Hindlimb muscle (tissue), 1 donor: Measurements from ENCODE around the gene SYTL1. TPM values are rescaled to one million over a fixed set of nuclear protein-coding genes. Genes with fewer than 3 reads are reported as not detected.

ENCODE experiments used
- DNase-seq: peaks from one replicate; pipeline ENCODE4 v3.0.0-alpha.2; 2013
- polyA plus RNA-seq: library from polyadenylated mRNA; unstranded; fragments of 120-200 nt; gene quantifications from one replicate; pipeline ENCODE4 v1.2.1, GENCODE V29; 2013; ENCODE audit not compliant: insufficient read length

The SYTL1 gene
- polyA plus RNA-seq, 1 donor, result 1.5 TPM

DNA sequence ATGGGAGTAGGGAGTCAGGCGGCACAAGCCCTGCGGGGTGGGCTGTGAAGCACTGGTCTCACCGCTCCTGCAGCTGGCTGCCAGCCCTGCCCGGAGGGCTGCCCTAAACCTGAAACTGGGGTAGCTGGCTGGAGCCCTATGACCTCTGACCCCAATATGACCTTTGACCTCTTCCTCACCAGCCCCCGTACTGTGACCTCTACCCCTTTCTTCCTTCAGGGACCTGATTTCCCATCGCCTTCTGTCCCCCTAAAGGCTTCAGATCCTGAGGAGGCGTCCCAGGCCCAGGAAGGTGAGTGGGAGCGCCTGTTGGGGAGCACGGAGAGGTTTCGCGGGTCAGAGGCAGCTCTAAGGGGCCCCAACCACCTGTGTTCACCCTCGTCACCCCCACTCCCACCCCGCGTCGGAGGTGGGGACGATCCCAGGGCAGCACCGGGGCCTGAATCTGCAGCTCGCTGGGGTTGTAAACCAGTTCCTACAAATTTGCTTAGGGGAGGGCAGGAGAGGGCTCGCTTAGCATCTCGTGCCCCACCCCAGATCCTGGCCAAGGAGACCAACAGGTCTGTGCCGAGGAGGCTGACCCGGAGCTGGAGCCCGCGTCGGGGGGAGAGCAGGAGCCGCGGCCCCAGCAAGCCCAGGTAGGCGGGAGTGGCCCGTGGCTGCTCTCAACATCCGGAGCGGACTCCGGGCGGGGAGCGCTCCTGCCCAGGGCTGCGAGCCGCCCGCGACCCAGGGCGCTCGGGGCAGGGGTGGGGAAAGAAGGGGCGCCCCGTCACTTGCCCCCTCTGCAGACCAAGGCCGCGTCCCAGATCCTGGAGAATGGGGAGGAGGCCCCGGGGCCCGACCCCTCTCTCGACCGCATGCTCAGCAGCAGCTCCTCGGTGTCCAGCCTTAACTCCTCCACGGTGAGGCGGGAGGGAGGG, 7.3 kb downstream of the SYTL1 start:
- DNase-seq, result no peak

DNA sequence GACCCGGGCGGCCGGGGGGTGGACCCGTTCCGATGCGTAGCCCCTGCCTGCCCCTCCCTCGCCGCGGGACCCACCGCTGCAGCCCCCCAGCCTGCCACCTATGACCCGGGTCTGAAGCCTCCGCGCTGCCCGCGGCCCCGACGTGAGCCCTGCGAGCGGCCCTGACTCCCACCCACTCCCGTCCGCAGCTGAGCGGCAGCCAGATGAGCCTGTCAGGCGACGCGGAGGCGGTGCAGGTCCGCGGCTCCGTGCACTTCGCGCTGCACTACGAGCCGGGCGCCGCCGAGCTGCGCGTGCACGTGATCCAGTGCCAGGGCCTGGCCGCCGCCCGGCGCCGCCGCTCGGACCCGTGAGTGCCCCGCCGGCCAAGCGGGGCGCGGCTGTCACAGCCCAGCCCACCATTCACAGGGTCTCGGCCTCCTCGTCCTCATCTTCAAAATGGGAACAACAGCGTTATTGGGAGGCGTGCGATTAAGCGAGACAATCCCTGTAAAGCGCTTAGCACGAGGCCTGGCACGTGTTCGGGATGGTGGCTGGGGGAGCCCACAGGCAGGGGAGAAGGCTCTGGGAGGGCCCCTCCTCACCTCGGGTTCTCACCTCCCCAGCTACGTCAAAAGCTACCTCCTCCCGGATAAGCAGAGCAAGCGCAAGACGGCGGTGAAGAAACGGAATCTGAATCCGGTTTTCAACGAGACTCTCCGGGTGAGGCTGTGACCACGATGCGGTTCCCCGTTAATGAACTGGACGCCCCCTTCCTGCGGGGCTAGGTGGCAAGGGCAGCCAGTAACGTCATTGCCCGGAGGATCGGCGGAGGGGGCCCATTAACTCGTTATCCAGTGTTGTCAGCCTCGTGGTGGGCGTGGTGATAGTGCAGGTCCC, 8.2 kb downstream of the SYTL1 start:
- peak; percentile 72 for DNase-seq

DNA sequence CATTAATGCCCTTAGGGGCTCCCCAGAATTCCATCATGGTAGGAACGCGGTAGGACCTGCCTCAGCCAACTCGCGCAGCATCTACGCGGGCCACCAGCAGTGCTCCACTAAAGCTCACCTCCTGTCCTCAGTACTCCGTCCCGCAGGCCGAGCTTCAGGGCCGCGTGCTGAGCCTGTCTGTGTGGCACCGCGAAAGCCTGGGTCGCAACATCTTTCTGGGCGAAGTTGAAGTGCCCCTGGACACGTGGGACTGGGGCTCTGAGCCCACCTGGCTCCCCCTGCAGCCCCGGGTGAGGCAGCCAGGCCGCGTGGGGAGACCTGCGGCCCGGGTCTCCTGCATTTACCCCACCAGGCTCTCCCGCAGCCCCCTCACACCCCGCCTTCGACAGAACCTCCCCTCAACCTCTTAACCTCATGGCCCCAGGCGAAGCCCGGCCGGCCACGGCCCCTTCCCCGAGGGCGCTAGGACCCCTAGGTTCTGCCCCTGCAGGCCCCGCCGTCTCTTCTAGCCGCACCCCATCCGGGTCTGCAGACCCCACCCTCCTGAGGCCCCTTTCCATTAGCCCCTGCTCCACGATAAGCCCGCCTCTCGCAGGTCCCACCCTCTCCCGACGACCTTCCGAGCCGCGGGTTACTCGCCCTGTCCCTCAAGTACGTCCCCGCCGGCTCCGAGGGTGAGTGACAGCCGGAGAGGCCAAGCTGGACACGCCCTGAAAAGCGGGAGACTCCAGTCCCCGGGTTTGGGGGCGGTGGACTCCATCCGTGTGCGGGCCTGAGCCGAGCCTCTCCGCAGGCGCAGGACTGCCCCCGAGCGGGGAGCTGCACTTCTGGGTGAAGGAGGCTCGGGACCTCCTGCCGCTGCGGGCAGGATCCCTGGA, 9.1 kb downstream of the SYTL1 start:
- DNase-seq, result no peak

DNA sequence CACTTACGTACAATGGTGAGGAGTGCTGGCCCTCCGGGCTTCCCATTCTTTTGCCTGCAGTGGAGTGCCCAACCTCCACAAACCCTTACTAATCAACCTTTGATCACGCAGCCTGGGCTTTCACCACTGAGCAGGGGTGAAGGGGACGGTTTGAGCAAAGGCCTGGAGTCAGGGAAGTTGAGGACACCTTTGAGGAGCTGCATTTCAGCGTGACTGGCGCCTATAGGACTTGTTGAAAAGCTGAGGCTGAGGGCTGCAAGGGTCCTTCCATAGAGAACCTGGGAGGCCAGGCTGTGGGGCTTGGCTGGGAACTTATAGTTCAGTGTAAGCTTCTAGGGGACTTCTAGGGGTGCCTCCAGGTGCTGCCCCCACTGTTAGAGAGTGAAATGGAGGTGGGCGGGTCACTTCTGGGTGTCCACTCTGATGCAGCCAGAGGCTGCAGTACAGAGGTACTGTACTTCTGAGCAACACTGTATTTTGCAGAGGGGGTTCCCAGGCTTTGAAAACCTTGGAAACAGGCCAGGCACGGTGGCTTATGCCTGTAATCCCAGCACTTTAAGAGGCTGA, 9.8 kb downstream of the SYTL1 start:
- no peak for DNase-seq

DNA sequence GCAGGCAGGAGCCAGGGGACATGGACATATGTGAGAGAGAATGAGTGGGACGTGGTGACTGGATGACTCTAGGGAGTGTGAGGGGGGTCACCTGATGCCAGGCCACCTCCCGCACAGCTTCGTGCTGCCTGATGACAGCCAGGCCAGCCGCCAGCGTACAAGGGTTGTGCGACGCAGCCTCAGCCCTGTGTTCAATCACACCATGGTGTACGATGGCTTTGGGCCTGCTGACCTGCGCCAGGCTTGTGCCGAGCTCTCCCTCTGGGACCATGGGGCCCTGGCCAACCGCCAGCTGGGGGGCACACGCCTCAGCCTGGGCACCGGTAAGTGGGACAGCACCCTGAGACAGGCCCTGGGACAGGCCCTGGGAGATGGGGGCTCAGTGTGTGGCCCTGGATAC, 11.3 kb downstream of the SYTL1 start:
- DNase-seq, result no peak

DNA sequence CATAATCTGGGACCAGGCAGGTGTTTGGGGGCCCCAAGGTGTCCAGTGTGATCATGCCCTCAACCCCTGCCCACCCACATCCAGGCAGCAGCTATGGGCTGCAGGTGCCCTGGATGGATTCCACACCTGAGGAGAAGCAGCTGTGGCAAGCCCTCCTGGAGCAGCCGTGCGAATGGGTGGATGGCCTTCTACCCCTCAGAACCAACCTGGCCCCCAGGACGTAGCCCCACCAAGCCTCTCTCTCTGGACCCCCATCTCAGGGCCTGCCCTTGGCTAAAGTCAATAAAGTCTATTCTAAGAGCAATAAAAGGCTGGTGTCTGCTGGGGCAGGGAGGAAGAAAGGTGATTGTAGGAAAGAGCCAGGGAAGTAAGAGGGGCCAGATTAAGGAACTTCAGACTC, 11.8 kb downstream of the SYTL1 start:
- no peak for DNase-seq

DNA sequence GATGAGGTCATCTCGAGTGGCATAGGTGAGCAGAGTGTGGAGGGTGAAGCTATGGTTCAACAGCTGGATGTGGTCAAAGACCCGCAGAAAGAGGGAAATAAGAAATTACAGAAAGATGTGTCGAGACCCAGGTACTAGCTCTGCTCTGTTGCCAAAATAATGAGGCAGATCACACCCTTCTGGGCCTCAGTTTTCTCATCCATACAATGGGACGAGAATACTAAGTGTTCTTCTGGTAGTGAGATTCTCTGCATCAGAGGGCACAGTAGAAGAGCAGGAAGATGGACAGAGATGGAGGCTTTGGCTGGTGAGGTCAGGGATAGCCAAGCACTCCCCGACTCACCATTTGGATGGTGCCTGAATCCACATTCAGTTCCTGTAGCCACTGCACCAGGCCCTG, 13.9 kb downstream of the SYTL1 start:
- DNase-seq, result no peak

DNA sequence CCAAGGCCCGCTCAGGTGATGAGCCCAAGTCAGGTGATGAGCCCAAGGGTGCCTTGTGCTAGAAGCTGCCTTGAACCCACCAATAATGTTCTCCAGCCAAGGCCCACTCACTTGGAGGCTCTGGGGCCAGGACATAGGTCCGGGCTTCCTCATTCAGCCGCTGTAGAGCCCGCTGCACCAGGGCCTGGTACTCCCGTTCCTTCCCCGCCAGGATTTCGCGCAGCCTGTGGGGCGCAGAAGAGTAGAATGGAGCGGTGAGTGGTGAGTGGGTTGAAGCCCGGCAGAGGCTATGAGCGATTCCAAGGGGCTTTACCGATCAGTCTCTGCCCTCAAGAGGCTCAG, 14.4 kb downstream of the SYTL1 start:
- DNase-seq, result no peak

DNA sequence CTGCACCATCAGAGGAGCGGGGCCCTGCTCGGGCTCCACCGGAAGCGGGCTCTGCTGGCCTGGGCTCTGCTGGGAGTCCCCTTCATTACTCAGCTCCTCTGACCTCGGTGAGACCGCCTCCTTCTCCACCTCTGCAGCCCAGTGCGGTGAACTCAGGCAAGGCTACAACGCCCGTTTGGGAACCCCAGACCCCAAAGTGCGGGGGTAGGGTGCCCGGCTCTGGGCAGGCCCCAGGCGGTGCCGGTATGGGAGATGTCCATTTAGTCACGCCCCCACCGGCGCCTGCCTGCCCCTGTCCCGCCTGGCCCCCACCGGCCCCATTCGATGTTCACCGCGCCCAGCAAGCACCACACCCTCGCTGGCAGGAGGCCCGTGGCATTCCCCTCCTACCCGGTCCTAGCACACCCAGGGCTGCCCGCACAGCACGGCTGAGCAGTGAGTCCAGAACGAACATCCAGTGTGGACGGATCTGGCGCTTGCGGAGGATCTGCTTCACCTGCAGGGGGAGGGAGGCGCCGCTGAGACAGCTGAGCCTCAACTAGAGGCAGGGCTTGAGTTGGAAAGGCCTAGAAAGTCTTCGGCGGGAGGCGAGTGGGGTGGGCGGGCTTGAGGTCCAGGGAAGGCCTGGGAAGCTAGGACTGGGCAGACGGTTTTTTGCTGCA, 14.9 kb downstream of the SYTL1 start:
- no peak for DNase-seq

DNA sequence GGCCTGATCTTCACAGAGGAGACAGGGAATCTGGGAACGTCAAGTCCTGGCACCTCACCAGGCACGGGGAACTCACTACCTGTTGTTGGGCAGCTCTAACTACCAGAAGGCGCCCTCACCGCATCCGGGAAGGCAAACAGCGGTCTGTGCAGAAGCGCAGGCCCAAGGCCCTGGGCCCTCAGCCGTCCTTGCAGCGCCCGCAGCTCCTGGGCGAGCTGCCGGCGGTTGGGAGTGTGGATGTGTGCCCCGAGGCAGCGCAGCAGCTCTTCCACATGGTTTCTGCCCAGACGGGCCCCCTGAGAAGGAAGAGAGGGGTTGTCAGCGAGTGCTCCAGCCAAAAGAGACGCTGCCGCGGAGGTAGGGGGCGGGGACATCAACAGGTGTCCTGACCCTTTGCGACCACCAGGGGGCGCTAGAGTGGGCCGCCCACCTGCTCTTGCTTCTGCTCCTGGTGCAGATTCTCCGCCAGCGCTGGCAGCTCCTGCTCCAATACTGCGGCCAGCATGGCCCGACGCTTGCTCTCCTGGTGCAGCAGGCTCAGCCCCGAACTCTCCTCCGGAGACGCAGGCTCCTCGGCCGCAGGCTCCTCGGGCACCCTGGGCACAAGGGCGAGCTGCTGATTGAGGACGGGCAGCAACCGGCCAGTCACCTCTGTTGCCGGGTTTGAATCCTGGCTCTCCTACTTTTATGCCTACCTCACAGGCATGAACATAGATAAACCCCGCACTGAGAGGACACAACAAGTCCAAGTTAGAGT, 15.6 kb downstream of the SYTL1 start:
- DNase-seq, result peak; percentile 74

DNA sequence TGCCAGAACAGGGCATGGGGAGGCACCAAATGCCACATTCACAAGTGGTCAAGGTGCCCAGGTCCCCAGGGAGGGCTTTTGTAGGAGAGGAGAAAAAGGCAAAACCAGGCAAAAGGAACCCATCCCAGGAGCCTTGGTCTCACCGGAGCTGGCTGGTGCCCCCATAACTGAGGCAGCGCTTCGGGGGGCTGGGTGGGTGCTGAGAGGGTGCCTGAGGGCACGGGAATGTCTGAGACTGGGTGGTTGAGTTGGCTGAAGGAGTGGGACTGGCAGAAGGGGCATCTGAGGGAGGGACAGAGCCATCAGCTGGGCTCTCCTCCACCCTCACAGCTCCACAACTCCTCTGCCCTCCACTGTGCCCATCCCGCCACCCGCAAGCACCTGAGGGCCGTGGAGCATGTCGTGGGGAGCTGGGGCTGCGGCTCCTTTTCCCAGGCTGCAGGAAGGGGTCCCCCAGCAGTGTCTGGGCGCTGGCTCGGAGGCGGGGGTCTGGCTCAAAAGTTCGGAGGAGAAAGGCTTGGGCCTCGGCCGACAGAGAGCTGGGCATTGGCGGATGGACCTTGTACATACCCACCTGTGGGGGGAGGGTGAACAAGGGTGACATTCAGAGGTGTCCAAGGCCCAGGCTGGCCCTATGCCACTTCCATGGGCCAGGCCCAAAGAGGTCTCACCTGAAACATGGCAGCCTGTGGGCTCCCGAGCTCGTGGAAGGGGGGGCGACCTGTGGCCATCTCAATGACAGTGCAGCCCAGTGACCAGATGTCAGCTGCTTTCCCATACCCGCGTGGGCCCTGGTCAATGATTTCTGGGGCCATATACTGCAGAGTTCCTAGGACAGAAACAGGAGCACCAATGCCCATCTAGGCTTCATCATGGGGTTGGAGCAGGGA, 16.5 kb downstream of the SYTL1 start:
- DNase-seq, result no peak

DNA sequence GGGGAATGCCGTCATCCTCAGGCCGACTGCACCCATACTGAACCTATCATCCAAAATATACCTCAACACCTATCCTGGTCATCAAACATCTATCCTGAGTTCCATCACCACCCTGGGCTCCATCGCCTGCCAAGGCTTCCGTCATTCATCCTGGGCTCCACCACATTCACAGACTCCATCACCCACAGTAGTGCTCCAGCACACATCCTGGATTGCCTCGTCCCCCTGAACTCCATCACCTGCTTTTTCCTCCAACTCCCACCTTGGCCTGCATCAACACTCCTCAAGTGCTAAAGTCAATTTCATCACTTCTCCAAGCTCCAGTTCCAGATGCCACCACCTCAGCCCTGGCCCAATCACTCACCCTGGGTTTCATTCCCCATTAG, 17.1 kb downstream of the SYTL1 start:
- DNase-seq, result no peak

DNA sequence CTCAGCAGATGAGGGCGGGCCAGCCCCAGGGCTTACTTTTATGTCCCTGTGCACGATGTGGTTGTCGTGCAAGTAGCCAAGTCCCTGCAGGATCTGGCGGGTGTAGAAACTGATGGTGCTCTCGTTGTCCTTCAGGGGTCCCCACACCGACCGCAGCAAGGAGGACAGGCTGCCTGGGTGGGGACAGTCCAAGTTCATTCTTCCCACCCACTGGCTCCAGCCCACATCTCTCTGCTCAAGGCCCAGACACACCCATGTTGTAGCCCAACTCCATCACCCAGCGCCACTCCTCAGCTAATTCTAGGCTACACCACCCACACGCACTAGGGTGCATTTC, 18.0 kb downstream of the SYTL1 start:
- no peak for DNase-seq

DNA sequence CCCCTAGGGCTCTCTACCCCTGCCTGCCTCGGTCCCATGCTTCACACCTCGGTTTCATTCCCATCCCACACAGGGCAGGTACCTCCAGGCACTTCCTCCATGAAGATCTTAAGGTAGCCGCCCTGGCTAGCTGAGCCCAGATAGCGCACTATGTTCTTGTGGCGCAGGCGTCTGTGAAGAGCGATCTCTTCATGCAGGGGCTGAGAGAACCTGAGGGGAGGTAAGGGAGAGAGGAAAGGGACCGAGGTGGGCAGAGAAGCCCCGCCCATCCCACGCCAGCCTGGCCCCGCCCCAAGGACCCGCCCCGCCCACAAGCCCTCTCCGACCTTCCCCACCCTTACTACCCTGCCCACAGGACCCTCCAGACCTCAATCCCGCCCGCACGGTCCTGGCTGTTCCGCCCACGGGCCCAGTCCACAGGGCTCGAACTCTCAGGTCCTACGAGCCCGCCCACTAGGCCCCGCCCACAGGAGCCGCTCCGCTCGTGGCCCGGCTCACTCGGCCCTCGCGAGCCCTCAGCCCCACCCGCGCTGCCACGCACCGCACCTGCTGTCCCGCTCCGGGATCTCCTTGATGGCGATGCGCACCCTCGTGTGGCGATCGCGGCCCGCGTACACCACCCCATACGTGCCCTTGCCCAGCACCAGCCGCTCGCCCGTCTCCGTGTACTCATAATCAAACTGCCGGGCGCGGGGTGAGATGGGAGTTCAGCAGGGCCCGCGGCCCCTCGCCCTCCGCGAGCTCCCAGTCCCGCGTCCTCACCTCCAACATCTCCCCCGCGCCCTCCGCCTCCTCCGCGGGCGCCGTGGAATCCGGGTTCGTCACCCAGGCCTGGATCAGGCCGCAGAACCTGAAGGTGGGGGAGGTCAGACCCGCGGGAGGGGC, 18.6 kb downstream of the SYTL1 start:
- DNase-seq, result no peak

DNA sequence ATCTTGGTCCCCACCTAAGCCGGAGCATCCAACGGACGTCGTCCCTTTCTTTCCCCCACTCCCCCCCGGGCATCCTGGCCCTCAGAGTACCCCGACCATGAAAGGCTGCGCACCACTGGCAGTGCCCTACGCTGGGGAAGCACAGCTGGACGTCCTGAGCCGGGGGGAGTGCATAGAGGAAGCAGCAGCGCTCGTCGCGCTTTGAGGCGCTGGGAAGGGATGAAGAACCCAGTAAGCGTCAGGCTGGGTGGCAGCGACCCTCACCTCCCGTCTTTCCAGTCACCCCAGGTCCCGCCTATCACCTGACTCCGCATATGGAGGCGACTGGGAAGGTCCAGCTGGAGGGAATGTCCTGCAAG, 19.2 kb downstream of the SYTL1 start:
- no peak for DNase-seq

DNA sequence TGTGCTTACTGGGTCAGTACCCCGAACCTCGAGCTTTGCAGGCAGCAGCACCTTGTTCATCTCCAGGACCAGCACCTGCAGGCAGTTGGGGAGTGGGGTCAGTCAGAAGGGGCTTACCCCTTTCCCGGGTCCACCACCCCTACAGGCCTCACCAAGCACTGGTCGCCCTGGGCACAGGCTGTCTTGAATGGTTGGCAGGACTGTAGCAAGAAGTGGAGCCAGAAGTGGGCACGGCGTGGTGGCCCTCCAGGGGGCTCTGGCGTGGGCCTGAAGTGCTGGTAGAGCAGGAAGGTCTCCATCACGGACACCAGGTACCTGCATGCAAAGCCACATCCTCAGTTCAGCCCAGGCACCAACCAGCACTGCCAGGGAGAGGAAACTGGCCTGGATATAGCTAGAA, 19.7 kb downstream of the SYTL1 start:
- DNase-seq, result no peak

DNA sequence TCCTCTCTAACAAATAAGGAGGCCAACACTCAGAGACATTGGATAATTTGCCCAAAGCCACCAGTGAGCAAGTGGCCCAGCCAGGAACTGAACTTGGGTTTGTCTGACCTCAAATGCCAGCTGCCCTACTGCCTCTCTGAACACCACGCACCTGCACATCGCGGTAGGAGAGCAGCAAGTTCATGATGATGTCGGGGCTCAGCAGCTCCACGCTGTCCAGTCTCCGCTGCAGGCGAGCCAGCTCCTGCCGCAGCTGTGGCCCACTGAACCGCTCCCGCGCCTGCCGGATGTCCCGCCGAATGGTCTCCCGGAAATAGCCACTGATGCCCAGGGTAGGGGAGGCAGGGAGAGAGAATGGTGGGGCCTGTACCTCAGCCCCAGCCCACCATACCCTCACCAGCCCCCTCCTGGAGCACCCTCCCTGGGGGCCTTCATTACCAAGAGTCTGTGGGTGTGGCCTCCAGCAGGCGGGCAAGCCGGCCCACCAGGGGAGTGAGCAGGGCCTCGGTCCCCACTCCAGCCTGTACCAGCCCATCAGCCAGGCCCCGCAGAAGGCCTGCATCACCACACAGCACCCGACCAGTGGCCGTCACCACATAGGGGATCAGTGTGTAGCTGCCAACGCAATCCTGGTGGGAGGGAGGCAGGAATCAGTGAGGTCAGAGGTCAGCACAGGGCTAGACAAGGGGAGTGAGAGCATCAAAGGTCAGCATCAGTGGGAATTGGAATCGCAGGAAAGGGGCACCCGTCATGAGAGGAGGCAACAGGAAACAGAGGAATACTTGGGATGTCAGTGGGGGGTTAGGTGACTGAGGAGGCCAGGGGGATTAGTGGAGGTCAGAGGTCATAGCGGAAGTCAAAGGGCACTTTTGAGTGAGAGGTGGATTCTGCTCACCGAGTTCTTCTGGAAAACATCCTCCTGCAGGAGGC, 22.2 kb downstream of the SYTL1 start:
- no peak for DNase-seq
